ENCODE data around the gene RDH13. TPM values are rescaled to one million over a fixed set of nuclear protein-coding genes. Genes with fewer than 3 reads are reported as not detected.

Gene RDH13
- total RNA-seq, 1 donor from 2014 or later = 9.0 TPM

DNA sequence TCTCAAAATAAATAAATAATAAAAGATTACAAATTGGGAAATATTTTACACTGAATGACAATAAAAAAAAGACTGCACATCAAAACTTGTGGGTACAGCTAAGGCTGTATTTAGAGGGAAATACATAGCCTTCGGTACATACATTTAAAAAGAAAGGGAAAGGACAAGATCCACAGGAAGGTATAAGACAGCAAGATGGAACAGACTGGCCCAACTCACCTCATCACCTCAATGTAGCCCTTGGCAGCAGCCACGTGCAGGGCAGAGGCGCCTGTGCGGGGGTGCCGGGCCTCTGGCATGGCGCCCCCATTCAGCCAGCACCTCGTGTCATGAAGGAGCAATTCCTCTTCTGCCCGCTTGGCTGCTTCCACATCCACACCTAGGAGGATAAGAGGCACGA lies 40.2 kb upstream of the RDH13 start:
- Histone ChIP-seq H3K9me3 (ENCODE audit: low read depth) (no peaks in the 10 kb centered on the region), H4K20me1 (ENCODE audit: low read depth) (peaks cover 29% of the 10 kb centered on the region), H3K4me2 (no peak overlapping the region), H3K4me1 (no peaks in the 10 kb centered on the region), H3K4me3 (no peak overlapping the region), H3K9ac (no peak overlapping the region), H3K27ac (no peak overlapping the region), H2AFZ (replicated peaks) (no peak overlapping the region), H3K79me2 (ENCODE audit: low read depth) (peaks cover 6% of the 10 kb centered on the region), H3K27me3 (no peaks in the 10 kb centered on the region), H3F3A (ENCODE audit: low read depth) (no peaks in the 10 kb centered on the region), H3K36me3 (peaks cover 5% of the 10 kb centered on the region)
- TF ChIP-seq, protein P1, sequence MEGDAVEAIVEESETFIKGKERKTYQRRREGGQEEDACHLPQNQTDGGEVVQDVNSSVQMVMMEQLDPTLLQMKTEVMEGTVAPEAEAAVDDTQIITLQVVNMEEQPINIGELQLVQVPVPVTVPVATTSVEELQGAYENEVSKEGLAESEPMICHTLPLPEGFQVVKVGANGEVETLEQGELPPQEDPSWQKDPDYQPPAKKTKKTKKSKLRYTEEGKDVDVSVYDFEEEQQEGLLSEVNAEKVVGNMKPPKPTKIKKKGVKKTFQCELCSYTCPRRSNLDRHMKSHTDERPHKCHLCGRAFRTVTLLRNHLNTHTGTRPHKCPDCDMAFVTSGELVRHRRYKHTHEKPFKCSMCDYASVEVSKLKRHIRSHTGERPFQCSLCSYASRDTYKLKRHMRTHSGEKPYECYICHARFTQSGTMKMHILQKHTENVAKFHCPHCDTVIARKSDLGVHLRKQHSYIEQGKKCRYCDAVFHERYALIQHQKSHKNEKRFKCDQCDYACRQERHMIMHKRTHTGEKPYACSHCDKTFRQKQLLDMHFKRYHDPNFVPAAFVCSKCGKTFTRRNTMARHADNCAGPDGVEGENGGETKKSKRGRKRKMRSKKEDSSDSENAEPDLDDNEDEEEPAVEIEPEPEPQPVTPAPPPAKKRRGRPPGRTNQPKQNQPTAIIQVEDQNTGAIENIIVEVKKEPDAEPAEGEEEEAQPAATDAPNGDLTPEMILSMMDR (IDR thresholded peaks at IDR 0.05) = no peak
- TF ChIP-seq EZH2phosphoT487 (IDR thresholded peaks at IDR 0.05) (no peak), EZH2 (IDR thresholded peaks at IDR 0.05) (no peak)
- no peaks in the 10 kb centered on the region for H3K9me3 Mint-ChIP-seq
- peaks cover 10% of the 10 kb centered on the region for H3K4me1 Mint-ChIP-seq
- no peaks in the 10 kb centered on the region for H3K27me3 Mint-ChIP-seq (ENCODE audit: insufficient read depth, low read depth)
- no peak overlapping the region for H3K4me3 Mint-ChIP-seq
- no peak for DNase-seq (ENCODE audit: low spot score)
- no peak overlapping the region for H3K27ac Mint-ChIP-seq
- peaks cover 19% of the 10 kb centered on the region for H3K36me3 Mint-ChIP-seq

DNA sequence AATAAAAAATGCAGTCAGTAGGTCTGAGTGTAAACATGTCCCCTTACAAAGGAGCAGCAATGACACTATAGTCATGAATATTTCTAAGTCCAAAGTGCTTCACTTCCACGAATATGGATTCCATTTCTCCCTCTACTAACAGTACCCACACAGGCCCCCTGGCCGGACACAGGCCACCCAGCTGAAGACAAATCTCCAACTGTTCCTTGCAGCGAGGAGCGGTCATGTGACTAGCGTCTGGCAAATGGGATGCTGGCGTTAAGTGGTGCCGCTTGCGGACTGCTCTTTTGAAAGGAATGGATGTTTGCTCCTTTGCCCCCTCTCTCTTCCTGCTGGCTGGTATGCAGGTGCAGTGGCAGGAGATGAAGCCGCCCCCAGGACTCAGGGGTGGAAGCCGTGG lies 38.3 kb upstream of the RDH13 start:
- H3K27ac ChIP-seq = no peak overlapping the region
- Mint-ChIP-seq H3K27me3 (ENCODE audit: insufficient read depth, low read depth) (no peaks in the 10 kb centered on the region), H3K27ac (no peak overlapping the region), H3K4me1 (peaks cover 14% of the 10 kb centered on the region), H3K36me3 (peaks cover 19% of the 10 kb centered on the region), H3K9me3 (no peaks in the 10 kb centered on the region), H3K4me3 (no peak overlapping the region)
- H3K79me2 ChIP-seq (ENCODE audit: low read depth) = peaks cover 6% of the 10 kb centered on the region
- H2AFZ ChIP-seq (replicated peaks) = no peak overlapping the region
- no peaks in the 10 kb centered on the region for H3K9me3 ChIP-seq (ENCODE audit: low read depth)
- no peak overlapping the region for H3K4me3 ChIP-seq
- no peaks in the 10 kb centered on the region for H3K27me3 ChIP-seq
- H3K36me3 ChIP-seq = peaks cover 5% of the 10 kb centered on the region
- no peak for TF ChIP-seq EZH2phosphoT487 (IDR thresholded peaks at IDR 0.05)
- TF ChIP-seq EZH2 (IDR thresholded peaks at IDR 0.05) = no peak
- TF ChIP-seq, protein P1 (IDR thresholded peaks at IDR 0.05) = no peak
- no peaks in the 10 kb centered on the region for H3K4me1 ChIP-seq
- peaks cover 21% of the 10 kb centered on the region for H4K20me1 ChIP-seq (ENCODE audit: low read depth)
- H3F3A ChIP-seq (ENCODE audit: low read depth) = no peaks in the 10 kb centered on the region
- H3K9ac ChIP-seq = no peak overlapping the region
- no peak for DNase-seq (ENCODE audit: low spot score)
- no peak overlapping the region for H3K4me2 ChIP-seq

DNA sequence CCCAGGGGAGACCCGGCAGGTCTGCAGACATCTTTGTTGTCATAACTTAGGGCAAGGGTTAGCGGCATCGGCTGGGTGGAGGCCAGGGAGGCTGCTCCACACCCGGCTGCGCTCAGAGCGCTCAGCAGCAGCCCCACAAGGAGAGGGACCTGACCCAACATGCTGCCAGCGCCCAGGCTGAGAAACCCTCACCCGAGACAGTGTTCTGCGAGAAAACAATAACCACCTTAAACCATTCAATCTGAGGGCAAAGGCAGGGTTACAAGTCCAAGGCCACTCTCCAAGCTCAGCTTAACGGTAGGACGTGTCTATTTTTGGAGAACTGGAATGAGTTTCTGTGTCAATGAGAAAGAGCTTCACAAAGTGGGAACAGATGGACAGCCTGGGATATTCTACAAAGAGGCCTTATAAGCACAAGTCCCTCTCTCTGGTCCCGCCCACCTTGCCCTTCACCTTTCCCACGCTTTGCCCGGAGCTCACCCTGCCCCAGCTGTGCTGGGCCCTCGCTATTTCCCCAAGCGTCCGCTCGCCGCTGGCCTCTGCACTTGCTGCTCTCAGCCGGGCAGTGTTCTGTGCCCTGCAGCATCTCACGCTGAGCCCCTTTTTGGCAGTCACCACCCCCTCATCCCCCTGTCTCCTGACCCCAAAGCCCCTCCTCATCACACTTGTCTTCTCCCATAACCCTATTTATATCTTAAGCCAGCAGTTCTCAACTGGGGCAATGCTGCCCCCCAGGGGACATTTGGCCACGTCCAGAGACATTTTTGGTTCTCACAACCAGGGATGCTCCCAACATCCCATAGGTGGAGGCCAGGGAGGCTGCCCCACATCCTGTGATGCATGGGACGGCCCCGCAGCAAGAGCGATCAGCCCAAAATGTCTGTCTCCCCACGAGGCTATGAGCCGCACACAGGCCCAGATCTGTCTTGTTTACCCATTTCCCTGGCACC lies 36.9 kb upstream of the RDH13 start:
- Histone ChIP-seq H3K4me2 (no peak overlapping the region), H3K4me3 (no peak overlapping the region), H4K20me1 (ENCODE audit: low read depth) (peaks cover 34% of the 10 kb centered on the region), H3K9me3 (ENCODE audit: low read depth) (no peaks in the 10 kb centered on the region), H3K9ac (no peak overlapping the region), H3K27ac (no peak overlapping the region), H2AFZ (replicated peaks) (no peak overlapping the region), H3K4me1 (no peaks in the 10 kb centered on the region), H3F3A (ENCODE audit: low read depth) (peaks cover under 1% of the 10 kb centered on the region), H3K36me3 (peaks cover 5% of the 10 kb centered on the region), H3K27me3 (no peaks in the 10 kb centered on the region), H3K79me2 (ENCODE audit: low read depth) (no peaks in the 10 kb centered on the region)
- Mint-ChIP-seq H3K27ac (peak overlapping the region; percentile 64), H3K4me1 (peaks cover 15% of the 10 kb centered on the region), H3K36me3 (peaks cover 14% of the 10 kb centered on the region), H3K9me3 (no peaks in the 10 kb centered on the region), H3K4me3 (no peak overlapping the region), H3K27me3 (ENCODE audit: insufficient read depth, low read depth) (no peaks in the 10 kb centered on the region)
- no peak for TF ChIP-seq EZH2phosphoT487 (IDR thresholded peaks at IDR 0.05)
- TF ChIP-seq, protein P1 (IDR thresholded peaks at IDR 0.05) = peak; percentile 46
- DNase-seq (ENCODE audit: low spot score) = peak; percentile 46

Data from neural progenitor cell (in vitro differentiated cells).